GM18951 (cell line): ENCODE results near the gene LGI1.

Experiments used
- POLR2A ChIP-seq: IDR thresholded peaks from 4 replicates; pipeline ENCODE4 v1.6.1; 2011; ENCODE audit warnings: mild to moderate bottlenecking; ENCODE audit not compliant: insufficient read length, insufficient read depth; ENCODE audit errors: extremely low read depth
- in situ Hi-C: fragments of 300-500 bp; cut with MboI; formaldehyde crosslinking; loops from one replicate; pipeline ENCODE4 v1.12.0; 2022; ENCODE audit warnings: low sequenced_read_pairs, mixed read lengths, inconsistent platforms; ENCODE audit not compliant: unreplicated experiment

Gene LGI1

GRCh38 chr10:93757801-93758507 is at the start of gene LGI1:
TSS of gene LGI1 (plus strand) at chr10:93757936. CDS start at chr10:93758145, 209 bp downstream.
- in situ Hi-C loops: no loop called here
- TF ChIP-seq POLR2A: no peak

DNA sequence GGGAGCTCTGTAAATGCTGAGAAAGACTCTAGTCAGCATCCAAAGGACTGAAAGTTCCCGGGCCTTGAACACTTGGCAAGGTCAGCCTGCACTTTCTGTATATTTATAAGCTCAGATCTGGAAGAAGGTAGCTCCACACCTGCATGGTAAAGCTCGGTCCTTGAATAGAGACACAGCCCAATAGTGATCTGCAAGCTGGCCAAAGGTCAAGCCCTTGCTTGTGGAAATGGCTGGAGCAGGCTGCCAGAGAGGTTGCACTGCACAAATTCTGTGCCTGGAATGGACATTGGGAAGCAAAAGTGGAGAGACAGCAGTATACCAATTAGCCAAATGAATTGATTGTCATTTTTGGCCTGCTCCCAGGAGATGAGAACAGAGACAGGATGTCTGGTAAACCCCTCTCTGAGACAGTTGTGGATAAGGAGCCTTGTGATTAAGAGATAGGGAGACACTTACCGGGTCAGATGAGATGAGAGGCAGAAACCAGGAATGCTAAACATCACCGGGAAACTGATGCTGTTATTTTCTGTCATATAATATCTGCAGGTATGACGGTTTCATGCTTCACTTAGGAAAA is 47.3 kb upstream of the LGI1 start:
- TF ChIP-seq POLR2A: no peak
- in situ Hi-C loops: no loop called here

DNA sequence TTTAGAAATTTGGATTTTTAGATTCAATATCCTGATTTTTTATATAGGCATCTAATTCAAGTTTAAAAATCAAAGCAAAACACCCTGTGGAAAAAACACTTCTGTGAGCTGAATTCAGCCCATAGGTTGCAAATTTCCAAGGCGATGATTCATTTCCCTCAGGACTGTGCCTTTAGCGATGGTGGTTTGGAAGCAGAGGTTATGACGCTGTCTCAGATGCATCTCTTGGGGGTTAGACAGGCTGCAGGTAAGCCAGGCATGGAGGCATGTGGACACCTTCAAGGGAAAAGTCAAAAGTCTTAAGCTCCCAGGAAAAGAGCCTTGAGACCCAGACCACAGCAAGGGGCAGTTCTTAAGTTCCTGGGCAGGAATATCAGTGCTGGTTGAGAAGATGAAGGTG is 45.8 kb upstream of the LGI1 start:
- TF ChIP-seq POLR2A: no peak
- in situ Hi-C loops: no loop called here

DNA sequence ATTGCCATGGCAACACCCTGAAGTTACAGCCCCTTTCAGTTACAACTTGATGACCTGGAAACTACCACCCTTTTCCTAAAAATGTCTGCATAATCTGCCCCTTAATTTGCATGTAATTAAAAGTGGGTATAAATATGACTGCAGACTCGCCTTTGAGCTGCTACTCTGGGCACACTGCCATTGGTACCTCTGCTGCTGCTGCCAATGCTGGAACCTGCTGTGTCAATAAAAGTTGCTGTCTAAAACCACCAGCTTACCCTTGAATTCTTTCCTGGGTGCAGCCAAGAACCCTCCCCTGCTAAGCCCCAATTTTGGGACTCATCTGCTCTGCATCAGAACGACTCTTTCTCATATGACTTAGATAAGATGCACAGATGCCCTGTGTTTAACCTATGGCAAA is 45.1 kb upstream of the LGI1 start:
- in situ Hi-C loops: no loop called here
- TF ChIP-seq POLR2A: no peak

- in situ Hi-C loops: no loop called here
- no peak for TF ChIP-seq POLR2A
These were observed 42.4 kb upstream of the LGI1 start for GRCh38 chr10:93715345-93715744.

GRCh38 chr10:93716766-93717165 is 41.0 kb upstream of the LGI1 start:
- in situ Hi-C loops: no loop called here
- no peak for TF ChIP-seq POLR2A

DNA sequence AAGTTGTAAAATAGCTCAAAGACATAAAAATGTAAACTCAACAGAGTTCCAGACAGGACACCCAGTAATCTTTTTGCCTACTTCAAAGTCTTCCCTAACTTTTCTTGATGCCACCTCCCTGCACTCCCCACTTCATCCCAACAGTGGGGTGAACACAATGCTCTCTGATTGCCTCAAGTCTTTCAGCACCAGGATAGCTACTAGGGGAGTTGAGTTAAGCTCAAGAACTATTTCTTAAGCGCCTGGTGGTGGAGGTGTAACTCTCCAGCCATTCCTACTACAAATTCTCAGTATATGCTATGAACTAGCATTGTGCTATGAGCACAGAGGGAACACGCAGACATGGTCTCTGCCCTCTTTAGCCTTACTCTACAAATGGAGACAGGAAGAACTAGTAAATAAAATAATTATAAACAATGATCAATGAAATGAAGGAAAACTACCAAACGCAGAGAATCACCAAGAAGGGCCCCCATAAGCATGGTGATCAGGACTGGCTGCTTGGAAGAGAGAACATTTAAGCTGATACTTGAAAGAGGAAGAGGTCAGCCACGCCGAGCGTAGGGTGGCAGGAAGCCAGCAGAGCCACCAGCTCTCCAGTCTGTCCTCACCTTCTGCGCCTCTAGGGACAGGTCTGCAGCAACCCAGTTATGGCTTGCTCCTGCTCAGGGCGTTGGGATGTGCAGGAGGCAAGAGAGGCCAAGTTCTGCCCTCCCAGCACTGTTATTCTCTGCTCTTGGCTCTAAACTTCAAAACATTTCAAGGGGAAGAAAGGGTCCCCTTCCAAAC is 38.6 kb upstream of the LGI1 start:
- in situ Hi-C loops: no loop called here
- no peak for TF ChIP-seq POLR2A

- no peak for TF ChIP-seq POLR2A
- in situ Hi-C loops: no loop called here
These were observed 37.8 kb upstream of the LGI1 start for GRCh38 chr10:93719901-93720300.

DNA sequence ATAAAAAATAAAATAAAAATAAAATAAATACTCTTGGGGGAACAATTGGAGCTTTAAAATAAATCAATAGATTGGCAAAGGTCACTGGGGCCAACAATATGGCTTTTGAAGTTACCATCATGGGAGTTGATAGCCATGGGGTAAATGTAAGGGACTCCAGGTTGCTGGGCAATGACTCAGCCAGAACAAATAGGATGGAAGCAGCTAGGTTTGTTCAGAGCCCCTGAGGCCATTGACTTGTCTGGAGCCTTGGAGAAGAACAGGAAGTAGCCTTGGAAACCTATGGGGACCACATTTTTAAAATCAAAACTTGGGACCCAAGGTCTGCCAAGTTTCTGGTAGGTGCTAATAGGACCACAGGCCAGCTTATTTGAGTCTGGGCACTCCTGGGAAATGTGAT is 35.2 kb upstream of the LGI1 start:
- TF ChIP-seq POLR2A: no peak
- in situ Hi-C loops: no loop called here

GRCh38 chr10:93723153-93723552 is 34.6 kb upstream of the LGI1 start:
- in situ Hi-C loops: no loop called here

GRCh38 chr10:93726024-93726423 is 31.7 kb upstream of the LGI1 start:
- in situ Hi-C loops: no loop called here
- no peak for TF ChIP-seq POLR2A

More at GRCh38 chr10:93723153-93723552, 34.6 kb upstream of the LGI1 start:
- no peak for TF ChIP-seq POLR2A

- in situ Hi-C loops: no loop called here
- no peak for TF ChIP-seq POLR2A
These were observed 16.4 kb upstream of the LGI1 start for GRCh38 chr10:93741367-93741766.

DNA sequence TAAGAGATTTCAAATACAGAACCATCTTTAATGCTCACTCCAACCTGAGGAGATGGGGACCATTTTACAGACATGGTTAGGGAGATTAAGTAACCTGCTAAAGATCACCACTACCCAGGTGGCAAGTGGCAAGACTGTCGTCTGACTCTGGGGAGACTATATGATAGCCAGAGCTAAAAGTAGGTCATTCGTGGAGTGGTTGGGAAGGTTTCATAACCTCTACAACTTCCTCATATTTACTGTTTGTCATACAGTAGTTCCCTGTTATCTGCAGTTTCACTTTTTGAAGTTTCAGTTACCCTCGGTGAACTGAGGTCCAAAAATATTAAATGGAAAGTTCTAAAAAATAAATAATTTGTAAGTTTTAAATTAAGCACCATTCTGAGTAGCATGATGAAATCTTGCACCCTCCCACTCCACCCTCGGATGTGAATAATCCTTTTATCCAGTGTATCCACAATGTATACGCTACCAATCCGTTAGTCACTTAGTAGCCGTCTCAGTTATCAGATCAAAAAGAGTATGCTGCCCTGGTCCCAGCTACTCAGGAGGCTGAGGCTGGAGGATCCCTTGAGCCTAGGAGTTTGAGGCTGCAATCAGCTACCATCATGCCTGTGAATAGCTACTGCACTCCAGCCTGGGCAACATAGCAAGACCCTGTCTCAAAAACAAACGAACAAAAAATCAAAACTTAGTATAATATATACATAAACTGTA is 14.9 kb upstream of the LGI1 start:
- in situ Hi-C loops: no loop called here
- TF ChIP-seq POLR2A: no peak
